ENCODE data around the gene HOXA5.

The HOXA5 gene

DNA sequence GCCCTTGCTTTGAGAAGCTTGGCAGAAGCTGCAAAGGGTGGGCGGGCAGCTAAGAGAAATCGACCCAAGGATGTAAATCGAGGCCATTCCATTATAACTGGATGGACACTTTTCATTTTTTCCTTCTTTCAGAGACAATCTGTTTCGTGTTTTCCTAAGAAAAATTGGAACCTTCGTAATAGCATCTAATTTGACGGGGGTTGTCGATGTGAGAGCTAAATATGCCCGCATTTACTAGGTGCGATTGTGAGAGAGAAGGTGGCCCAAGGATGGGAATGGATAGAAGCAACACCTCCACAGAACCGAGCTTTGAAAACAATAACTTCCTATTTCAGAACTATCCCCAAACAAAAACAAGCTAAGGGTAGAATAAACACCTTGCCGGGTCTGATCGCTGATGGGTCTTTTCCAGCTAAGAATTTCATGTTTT is 12.1 kb downstream of the HOXA5 start:
- DNase-seq, result no peak

DNA sequence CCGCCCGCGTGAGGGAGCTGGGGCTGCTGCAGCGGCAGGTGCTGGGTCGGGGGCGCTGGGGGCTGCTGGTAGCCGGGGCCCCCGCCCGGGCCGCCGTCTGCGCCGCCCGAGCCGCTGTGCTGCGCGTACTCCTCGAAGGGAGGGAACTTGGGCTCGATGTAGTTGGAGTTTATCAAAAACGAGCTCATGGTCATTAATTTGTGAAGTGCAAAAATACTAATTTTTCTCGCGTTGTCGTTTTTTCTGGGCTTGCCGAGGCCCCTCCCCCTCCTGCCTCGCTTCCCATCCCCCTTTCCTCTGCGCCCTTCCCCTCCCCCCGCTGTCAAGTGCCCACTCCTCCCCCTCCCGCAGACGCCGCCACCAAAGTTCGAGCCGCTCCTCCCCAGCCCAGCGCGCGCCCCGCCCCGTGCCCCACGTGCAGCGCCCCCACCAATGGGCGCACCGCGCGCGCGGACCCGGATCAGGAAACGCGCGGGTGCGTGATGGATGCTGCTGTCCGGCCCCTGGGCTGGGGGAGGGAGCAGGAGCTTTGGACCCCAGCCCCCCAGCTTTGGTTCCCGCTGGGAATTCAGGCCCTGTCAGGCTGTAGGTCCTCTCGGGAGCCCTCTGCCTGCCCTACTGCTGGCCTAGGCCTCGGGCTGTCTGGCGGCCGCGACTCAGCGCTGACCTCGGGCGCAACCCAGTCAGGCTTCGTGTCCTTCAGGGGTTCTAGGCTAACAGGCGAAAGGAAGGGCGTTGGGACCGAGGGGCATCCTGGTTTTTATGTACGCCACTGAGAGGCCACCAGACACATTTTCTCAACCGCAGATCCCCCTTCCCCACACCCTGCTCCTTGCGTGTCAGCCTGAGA is 12.7 kb downstream of the HOXA5 start, which contains the start of gene HOXA4:
Gene HOXA4 (minus strand): TSS at position 218 of the 850 bp plus-strand sequence. CDS start 24 bp downstream, at position 194.
- peak; percentile 73 to 80 for DNase-seq

DNA sequence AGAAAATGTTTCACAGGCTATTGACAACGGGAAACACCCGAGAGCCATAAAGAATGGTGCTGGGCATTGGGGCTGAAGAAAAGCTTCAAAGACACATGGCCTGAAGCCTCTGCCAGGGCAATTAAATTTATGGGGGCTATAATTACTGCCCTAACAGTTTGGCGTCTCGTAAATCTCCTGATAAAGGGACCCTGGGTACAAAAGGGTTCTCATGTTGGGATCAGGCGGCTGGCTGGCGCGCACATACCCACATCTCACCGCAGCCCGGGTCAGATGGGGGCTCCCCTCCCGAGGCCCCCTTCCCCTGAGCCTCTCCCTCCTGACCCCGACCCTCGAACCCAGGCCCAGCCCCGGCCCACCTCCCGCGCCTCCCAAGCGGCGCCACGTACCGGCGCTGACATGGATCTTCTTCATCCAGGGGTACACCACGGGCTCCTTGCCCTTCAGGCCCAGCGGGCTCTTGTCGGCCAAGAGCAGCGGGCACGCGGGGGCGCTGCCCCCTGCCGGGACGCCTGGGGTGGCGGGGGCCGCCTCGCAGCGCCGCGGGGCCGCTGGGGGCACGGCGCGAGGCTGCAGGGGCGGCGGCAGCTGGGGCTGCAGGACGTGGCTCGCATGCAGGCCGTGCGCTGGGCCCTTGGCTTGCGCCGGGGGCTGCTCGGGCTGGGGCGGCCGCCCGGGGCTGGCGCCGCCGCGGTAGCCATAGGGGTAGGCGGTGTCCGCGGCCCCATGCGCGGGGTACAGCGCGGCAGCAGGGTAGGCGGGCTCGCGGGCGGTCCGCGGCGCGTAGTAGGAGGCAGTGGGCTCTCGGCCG is 13.5 kb downstream of the HOXA5 start:
- DNase-seq, result no peak

DNA sequence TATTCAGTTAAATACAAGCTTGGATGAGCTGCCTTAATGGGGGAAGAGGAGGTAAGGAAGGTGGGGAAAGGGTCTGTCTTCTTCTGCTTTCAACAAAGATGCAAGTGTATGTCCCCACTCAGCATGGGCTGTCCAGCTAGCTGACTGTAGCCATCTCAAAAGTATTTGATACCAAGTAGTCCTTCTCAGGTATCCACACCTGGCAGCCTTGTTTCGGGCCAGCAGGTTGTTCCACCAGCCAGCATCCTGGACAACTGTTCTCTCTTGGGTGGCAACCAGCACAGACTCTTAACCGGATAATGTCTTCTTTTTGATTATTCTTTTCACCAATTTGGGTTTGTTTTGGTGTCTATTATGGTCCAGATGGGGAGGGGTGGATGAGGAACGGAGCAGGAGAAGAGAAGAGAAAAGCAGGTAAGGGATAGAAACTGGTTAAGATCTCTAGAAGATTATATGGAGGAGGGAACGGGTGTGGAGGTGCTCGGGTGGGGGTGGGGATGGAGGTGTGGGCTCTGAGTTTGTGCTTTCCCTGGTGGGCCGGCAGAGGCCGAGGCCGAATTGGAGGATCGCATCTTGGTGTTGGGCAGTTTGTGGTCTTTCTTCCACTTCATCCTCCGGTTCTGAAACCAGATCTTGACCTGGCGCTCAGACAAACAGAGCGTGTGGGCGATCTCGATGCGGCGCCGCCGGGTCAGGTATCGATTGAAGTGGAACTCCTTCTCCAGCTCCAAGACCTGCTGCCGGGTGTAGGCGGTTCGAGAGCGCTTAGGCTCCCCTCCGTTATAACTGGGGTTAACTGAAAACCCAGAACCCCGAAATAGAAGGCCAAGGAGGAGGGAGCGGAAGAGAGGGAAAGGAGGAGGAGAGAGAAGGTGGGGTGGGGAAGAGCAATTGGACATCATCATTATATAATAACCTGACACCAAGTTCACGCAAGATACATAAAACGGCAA is 14.4 kb downstream of the HOXA5 start:
- DNase-seq, result no peak

DNA sequence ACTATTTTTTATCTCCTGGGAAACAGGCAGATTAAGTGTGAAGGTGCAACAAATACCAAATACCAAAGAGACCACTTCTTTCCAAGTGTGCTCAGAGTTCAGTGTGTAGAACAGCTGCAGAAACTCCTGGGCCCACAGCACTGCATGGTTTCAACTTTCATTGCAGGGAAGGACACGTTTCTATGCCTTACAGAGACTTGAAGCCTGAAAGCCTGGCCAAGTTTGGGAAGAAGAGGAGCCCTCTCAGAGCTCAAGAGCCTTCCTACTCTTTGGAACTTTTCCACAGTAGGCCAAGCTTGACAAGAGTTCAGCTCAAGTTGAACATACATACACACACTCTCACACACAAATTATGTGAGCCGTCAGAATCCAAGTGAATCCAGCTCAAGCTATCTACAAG is 15.4 kb downstream of the HOXA5 start:
- no peak for DNase-seq

DNA sequence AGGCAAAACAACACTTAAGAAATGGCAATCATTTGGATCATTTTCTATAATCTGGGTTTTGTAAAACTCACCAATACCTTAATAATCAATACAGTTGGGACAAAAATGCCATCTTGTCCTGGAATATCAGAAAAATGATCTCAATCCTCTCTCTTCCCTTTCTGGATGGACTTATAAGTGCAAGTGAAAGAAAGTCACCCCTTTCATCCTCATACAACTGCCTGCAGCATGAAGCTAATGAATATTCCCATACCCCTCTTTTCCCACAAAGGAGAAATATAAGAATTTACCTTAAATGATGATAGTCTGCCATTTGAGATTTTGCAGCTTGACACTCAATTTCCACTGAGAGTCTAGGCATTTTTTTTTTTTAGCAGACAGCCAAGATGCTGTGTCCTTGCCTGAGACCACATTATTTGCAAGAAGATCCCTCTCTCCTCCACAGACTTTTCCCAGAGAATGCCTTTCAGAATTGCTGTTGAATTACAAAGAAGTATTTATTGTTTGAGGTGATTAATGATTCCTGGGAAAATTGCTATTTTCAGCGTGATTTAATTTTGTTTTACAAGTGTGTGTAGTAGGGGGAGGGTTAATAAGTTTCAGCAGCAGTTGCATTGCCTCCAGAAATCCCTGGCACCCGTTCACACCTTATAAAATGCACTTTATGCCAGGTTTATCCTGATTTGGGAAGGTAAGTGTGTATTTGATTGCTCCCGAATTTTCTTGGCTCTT is 16.7 kb downstream of the HOXA5 start:
- no peak for DNase-seq

DNA sequence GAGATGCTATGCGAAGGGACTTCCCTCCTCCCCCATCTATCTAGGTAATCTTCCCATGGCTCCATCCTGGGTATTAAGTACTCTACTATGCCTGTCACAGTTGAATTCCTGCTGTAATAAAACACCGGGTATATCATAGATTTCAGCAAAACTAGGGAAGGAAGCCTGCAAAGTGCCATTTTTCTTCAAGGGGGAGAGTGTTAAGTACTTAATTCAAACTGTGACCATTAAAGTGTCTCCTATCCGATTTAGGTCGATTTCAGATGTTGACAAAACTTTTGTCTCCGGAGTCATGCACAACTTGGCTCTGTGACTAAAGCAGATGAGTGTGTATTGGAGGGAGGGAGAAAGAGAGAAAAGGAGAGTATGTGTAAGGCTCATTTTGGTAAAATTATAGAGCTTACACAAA is 17.5 kb downstream of the HOXA5 start:
- no peak for DNase-seq

DNA sequence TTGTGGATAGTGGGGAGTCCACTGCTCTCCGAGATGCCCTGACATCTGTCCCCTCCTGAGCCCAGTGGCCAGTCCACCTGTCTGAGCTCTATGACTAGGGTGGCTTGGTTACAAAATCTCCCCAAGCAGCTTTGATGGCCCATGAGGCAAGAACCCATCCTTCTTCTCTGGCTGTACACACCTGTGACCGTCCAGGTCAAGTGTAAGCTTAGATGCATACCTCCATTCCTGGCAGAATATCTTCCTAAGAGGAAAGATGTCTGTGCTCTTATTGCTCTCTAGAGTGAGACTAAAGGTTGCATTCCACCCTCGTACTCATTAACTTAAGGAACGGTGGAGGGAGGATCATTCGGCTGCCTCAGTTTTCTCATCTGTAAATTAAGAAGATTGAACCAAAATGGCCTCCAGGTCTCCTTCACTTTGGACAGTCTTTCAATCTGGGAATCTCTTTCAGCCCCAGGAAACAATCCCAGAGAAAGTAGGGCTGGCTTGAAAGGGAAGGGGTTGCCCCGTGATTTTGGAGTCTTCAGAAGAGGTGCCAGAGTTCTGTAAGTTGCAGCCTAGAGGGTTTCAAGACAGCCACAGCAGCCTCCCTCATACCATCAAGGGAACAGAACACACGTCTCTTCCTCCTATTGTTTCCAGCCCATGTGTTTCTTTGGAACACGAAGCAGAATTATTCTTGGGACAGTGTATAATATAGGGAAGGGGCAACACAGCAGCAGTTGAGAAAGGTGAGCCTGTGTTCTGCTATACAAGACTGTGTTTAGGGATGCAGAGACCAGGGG is 18.4 kb downstream of the HOXA5 start:
- DNase-seq, result no peak

DNA sequence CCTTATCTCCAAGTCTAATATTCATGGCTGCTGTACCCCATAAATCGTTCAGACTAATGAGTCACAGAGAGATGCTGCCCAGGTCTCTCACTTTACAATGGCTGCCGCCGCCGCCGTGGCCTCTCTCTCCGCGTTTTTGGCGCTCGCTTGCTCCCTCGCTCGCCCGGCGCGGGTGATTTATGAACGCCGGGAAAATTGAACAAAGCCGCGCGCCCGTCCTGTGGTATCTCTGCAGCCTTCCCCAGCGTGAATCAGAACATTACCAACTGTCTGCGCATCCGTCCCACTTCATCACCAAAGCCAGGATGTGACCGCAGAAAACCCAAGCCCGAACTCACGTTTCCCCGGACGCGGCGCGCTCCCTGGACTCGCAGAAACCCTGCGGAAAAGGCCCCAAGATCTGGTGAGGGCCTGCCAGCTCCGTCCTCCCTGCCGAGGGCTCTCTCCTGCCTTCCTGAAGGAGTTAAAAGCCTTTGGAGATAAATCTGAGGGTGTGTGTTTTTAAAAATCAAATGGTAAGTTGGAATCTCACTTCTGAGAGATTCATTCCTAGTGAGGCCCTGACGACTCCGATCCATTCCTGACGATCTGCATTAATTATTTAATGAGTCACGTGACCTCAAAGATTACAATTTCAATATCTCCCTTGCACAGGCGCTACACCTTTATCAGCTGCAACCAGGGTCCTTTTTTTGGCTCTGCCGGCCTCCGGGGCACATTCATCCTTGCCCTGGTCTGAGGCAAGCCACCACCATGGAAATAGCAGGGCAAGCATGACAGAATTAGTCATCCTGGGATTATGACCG is 19.2 kb downstream of the HOXA5 start:
- DNase-seq, result no peak

DNA sequence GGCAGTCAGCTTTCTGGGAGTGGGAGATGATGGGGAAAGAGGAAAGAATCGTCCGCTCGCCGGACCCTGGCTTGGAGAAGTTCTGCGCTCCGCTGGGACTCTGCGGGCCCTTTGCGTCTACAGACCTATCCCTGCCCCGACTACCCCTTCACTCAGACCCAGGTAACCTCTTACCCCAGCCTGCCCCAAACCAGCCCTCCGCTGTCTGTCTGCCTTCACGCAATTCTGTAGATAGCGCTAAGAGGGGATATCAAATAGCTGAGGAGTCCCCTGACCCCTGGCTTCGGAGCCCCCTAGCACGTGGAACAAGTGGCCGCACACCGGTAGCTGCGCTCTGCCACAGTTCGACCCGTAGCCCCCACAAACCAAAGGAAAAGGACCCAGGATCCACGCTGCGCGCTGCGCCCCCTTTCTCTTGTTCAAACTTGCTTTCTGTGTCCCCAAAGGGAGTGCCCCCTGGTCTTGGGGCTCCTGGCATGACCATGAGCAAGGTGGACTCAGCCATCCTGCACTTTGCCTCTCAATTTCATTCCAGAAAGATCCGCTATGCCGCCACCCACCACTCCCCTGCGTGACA is 19.9 kb downstream of the HOXA5 start:
- DNase-seq, result no peak

DNA sequence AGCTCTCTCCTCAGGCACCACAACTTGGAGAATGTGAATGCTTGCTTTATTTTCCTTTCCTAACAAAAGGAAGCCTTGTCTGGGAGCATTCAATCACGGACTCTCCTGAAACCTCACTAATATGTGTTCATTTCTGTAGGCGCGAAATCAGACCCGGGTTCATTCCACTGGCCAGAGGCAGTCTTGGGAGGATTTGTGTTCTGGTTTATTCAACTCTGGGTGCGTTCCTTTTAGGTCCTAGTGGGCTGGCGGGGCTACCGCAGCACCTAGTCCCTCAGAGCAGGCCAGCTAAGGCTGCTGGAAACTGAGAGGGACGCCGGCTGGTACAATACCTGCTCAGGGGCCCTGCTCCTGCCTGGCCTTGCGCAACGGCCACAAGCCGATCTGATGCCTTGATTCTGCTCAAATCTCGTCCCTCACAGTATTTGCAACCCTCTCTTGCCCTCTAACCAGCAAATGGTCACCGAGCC is 20.4 kb downstream of the HOXA5 start:
- no peak for DNase-seq

DNA sequence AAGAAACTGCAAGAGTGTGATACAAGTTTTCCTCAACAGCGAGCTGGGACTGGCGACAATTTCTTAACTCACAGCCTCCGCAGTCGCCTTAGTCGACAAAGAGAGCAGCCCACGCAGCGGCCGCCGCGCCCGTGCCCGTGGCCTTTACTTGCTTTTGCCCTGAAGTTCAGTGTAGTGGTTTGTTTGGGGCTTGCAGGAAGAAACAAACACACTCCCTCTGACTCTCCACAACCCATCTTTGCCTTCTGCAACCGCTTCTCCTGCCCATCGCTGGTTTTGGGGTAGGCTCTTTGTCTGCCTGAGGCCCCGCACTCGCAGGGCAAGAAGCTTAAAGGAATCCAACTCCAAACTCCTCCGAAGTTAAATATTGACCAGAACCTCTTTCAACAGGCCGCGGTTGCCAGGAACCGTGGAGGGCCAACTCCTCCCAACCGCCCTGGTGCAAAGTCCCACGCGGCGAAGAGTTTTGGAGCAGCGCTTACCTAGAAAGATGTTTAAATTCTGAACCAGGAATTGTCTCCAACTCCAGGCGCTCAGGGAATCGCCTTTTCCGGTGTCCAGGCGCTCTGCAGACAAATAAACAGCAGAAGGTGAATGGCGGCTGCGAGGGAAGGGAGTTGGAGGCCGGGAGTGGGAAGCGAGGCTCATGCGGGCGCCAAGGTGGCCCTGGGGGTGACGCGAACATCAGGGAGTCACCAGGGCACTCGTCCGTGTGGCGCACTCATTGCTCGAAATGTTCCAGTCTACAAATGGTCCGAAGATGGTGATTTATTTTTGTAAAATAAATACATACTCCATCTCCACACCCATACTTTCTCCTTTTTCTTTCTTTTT is 21.2 kb downstream of the HOXA5 start:
- DNase-seq, result no peak

DNA sequence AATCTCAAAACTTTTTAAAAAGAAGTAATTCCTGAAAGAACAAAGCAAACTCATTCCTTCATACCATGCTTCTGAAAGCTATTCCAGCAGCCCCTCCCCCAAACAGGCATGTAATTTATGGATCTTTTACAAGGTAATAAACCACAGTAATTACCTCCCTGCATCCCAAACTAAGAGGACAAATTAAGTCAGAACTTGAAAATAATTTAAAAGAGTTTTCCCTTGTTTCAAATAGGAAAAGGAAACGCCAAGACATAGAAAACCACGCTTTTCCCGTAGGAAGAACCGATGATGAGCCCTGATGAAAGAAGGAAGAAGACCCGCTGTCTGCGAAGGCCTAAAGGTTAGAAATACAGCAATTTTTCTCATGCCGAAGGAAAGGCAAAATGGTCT is 21.8 kb downstream of the HOXA5 start:
- DNase-seq, result no peak

DNA sequence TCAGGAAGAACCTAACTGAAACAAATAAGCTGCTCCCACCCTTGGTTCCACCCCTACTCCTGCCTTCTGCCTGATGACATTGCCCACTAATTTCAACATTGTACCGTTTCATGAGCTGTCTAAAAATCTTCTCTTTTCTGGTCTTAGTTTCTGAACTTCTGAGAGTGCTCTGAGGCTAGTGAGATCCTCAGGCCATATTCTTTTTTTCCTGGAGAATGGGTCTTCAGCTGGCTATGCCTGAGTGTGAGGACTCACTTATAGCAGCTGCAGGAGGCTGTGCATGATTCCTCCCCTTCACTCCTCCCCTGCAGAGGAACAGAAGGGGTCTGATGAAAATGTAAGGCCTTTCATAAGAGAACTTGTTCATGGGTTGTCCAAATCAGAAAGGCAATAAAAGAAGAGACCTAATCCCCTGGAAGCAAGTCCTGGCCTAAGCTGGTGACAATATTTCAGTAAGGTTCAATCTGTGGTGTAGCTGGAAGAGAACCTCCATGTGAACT is 24.0 kb downstream of the HOXA5 start:
- DNase-seq, result no peak

DNA sequence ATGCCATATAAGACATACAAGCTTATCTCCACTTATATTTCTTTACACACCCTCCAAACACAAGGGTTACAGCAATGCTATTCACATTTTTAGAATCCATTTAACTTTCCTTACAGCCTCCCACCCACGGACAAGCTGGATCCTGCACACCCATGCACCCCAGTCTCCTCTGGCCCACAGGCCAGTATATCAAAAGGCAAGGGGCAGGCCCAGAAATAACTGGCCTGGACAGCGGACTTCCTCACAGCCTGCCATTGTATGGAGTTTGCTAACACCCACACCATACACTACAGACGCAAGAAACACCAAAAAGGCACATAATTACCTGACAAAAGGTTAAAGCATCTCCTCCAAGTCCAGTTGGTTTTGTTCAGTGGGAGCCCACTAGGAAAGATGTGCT is 24.9 kb downstream of the HOXA5 start:
- DNase-seq, result no peak

DNA sequence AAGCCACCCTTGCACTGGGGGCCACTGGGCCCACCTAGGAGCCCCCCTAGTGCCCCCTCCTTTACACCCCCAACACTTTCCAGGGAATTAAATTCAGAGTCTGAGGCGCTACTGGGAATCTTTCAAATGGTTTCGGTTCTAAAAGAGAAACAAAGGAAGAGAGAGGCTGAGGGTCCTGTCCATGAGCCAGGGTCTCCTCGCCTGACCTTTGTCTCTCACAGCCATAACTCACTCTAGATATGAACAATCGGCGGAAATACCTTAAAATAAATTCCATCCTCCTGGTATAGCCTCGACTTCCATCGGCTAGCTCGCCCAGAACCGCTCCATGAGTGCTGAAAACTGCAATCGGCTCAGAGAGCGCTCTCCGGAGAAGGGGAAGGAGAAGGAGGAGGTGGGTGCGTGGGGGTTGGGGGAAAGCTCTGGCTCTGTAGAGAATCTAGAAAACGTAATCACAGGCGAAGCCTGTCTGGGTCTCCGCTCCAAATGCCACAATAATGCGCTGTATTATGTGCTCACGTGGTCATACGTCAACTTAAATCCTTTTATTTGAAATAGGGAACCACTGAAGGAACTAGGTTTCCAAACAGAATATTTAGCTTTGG is 25.5 kb downstream of the HOXA5 start:
- DNase-seq, result no peak

DNA sequence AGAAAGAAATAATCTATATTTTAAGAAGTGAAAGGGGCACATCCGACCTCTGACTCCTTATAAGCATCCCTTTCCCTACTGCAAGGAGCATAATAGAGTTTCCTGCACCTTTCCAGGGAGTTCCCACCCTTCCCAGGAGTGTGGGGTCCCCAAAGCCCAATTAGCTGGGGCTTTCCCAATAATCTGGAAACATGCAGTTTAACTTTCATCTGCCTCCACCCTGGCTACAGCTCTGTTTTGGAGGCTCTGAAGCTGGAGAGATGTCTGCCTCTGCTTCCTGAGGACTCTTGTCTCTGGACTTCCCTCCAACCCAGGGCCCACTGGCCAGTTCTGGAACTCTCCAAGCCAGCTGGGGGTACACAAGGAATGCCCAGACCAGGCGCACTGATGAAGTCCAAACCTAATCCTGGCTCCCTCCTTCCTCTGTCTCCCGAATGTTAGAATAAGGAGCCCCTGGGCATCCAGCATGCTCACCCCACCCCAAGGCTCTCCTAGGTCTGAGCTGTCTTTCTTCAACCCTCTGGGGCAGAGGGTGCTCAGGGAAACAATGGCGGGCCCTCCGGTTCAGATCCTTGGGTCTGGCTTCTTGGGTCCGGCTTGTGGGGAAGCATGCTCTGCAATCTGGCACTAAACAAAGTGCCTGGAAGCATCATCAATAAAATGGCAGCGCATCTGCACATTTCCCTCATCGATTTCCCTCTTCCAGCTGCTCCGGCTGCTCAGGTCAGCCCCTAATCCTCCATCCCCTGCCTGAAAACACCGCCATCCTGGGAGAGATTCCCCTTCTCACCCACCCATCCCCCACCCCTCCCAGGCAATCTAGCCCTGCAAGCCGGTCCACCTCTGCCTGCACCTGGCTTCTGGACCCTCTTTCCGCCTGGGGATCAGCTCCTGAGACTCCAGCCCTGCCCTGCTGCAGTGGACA is 26.3 kb downstream of the HOXA5 start:
- no peak for DNase-seq
